ENCODE results near the gene OGDH.

OGDH gene

GRCh38 chr7:44618753-44619152, 12.3 kb downstream of the OGDH start:
- no peak for DNase-seq (ENCODE audit: low spot score)

GRCh38 chr7:44621034-44621749, 14.8 kb downstream of the OGDH start:
- no peak for DNase-seq (ENCODE audit: low spot score)

GRCh38 chr7:44621750-44622103, 15.3 kb downstream of the OGDH start:
- DNase-seq (ENCODE audit: low spot score) = no peak

- DNase-seq (ENCODE audit: low spot score) = no peak
Observed at GRCh38 chr7:44622342-44623151, 16.1 kb downstream of the OGDH start.

- no peak for DNase-seq (ENCODE audit: low spot score)
Observed at GRCh38 chr7:44624318-44624717, 17.9 kb downstream of the OGDH start.

GRCh38 chr7:44625526-44626471, 19.4 kb downstream of the OGDH start:
- DNase-seq (ENCODE audit: low spot score) = no peak

- DNase-seq (ENCODE audit: low spot score) = no peak
Observed at GRCh38 chr7:44626620-44627019, 20.2 kb downstream of the OGDH start.

GRCh38 chr7:44629829-44630522, 23.5 kb downstream of the OGDH start:
- DNase-seq (ENCODE audit: low spot score) = no peak

GRCh38 chr7:44630792-44631457, 24.5 kb downstream of the OGDH start:
- DNase-seq (ENCODE audit: low spot score) = no peak

GRCh38 chr7:44631458-44632115, 25.2 kb downstream of the OGDH start:
- no peak for DNase-seq (ENCODE audit: low spot score)

GRCh38 chr7:44632196-44632595, 25.8 kb downstream of the OGDH start:
- DNase-seq (ENCODE audit: low spot score) = no peak

- no peak for DNase-seq (ENCODE audit: low spot score)
Observed at GRCh38 chr7:44633254-44634186, 27.1 kb downstream of the OGDH start.

GRCh38 chr7:44634187-44634838, 27.9 kb downstream of the OGDH start:
- DNase-seq (ENCODE audit: low spot score) = no peak

GRCh38 chr7:44634839-44635591, 28.6 kb downstream of the OGDH start:
- DNase-seq (ENCODE audit: low spot score) = no peak

GRCh38 chr7:44636041-44636584, 29.7 kb downstream of the OGDH start:
- DNase-seq (ENCODE audit: low spot score) = no peak

- no peak for DNase-seq (ENCODE audit: low spot score)
Observed at GRCh38 chr7:44636926-44637325, 30.5 kb downstream of the OGDH start.

- no peak for DNase-seq (ENCODE audit: low spot score)
Observed at GRCh38 chr7:44637788-44638594, 31.6 kb downstream of the OGDH start.

Data from left forelimb (tissue), 1 donor.